Mucosa of gallbladder (tissue), 1 donor: Measurements from ENCODE around the gene KLHL35. TPM values are rescaled to one million over a fixed set of nuclear protein-coding genes. Genes with fewer than 3 reads are reported as not detected.

Experiments
- DNase-seq: peaks from one replicate; pipeline ENCODE4 v3.0.0-alpha.2; 2020; ENCODE audit warnings: low spot score
- total RNA-seq: library from RNA; stranded (reverse); gene quantifications from one replicate; pipeline ENCODE4 v1.2.1, GENCODE V29; 2021
- donor health status: DM: no; HTN: no; CAD: no.

The KLHL35 gene, protein sequence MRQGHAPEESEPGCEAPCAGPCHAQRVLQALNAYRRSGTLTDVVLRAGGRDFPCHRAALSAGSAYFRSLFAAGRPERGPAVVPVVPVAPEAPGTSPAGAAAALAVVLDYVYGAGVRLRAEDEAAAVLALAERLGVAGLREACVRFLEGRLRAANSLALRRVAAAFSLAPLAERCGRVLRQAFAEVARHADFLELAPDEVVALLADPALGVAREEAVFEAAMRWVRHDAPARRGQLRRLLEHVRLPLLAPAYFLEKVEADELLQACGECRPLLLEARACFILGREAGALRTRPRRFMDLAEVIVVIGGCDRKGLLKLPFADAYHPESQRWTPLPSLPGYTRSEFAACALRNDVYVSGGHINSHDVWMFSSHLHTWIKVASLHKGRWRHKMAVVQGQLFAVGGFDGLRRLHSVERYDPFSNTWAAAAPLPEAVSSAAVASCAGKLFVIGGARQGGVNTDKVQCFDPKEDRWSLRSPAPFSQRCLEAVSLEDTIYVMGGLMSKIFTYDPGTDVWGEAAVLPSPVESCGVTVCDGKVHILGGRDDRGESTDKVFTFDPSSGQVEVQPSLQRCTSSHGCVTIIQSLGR
- 1.4 TPM for total RNA-seq

DNA sequence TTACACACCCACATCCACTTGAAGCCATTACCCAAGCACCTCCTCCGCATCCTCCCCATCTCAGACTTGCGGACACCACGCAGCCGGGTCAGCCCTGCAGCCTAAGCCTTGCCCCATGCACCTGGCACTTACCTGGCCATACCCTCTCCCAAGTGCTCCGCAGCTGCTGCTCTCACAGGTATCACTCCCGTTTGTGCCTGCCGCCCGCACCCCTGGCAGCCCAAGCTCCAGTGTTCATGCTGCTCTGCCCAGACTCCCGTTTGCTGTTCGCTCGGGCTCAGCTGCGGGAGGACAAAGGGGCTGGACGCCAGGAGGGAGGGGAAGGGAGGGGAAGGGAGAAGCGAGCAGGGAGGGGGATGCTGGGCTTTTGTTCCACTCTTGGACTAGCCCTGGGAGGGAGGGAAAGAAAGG lies at the start of gene KLHL35:
TSS of gene KLHL35 (minus strand) at position 293 of the 411 bp plus-strand sequence. CDS start 2,574 bp downstream, outside the sequence.
- no peak for DNase-seq

DNA sequence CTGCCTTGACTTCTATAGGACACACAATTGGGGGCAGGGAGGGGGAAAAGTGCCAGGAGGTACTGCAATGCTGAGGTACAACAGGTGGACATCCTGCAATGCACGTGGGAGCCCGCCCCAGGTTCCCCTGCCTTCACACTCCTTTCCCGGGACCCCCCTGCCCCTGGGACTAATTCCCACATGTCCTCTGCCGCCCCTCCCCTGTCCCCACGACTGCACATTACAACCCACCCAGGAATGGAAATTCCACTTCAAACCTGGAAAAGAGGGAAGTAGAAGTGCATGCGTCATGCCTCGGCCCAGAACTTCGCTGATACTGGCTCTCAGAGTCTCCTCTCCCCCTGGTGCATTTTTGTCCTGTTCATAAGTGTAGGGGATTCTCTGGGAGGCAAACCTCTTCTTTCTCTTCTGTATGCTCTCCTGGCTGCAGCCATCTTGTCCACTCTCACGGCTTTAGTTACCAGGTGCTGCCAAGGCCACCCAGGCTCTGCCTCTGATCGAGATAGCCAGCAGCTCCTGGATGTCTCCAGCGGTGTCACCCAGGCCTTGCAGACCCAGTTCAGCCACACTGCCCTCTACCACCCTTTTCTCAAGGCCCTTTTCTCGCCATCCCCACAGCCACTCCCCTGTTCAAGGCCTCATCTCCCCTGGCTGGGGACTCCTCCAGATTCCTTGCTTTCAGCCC lies 49.1 kb upstream of the KLHL35 start:
- no peak for DNase-seq

DNA sequence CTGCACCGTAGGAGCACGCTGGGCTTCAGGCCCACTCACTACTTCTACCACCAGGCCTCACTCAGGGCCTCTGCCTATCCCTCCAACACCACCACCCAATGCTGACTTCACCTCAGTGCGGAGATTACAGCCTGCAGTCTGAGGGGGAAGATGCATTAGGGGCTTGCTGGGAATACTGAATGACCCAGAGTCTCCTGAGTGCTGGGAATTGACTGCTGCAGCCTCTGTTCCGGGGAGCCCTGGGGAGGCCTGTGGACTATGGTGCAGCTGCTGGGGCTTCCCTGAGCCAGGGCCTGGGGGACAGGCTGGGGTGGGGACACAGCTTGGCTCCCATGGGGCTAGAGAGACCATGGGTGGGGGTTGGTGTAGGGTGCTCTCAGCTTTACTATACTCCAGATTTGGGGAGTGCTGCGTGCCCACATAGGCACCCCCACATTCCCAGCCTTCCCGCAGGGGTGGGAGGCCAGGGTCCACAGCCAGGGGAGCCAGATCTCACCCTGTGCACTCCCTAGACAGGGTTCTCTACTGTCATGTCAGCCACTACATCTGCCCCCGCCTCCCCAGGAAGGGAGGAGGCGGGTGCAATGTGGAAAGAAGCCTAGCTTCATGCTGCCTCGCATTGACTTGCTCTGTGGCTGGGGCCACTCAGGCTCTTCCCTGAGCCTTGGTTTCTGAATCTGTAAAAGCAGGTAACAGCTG lies 48.4 kb upstream of the KLHL35 start:
- no peak for DNase-seq

DNA sequence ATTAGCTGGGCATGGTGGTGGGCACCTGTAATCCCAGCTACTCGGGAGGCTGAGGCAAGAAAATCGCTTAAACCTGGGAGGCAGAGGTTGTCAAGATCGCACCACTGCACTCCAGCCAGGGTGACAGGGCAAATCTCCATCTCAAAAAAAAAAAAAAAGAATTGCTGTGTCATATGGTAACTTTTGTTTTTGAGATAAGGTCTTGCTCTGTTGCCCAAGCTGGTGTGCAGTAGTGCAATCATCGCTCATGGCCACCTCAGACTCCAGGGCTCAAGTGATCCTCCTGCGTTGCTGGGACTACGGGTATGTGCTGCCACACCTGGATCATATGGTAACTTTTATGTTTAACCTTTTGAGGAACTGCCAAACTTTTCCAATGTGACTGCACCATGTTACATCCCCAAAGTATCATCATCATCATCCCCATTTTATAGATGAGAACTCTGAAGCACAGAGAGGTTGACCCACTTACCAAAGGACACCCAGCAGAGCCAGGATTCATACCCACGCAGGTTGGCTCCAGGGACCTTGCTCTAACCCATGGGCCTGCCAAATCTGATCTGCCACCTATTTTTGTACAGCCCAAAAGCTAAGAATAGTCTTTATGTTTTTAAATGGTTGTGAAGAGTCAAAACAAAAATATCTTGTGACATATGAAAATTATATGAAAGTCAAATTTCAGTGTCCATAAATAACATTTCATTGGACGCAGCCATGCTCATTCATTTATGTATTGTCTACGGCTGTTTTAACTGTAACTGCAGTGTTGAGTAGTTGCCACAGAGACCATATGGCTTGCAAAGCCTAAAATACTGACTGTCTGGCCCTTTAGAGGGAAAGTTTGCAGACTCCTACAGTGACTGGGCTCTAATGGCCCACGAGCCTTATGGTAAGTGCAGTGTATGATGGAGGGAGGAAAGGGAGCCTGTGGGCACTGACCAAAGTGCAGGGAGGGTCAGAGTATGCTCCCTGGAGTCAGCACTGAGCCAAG lies 47.5 kb upstream of the KLHL35 start:
- DNase-seq, result no peak

DNA sequence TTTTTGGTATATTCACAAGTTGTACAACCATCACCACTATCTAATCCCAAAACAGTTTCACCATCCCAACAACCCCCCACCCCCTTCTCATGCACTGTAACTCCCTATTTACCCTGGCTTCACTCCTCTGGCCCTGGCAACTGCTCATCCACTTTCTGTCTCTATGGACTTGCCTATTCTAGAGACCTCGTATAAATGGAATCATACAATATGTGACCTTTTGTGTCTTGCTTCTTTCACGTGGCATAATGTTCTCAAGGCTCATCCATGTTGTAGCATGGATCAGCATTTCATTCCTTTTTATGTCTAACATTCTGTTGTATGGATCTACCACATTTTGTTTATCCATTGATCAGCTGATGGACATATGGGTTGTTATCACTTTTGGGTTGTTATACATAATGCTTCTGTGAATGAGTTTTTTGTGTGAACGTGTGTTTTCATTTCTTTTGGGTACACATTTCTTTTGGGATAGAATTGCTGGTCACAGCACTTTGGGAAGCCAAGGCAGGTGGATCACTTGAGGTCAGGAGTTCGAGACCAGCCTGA lies 46.7 kb upstream of the KLHL35 start:
- DNase-seq, result no peak

DNA sequence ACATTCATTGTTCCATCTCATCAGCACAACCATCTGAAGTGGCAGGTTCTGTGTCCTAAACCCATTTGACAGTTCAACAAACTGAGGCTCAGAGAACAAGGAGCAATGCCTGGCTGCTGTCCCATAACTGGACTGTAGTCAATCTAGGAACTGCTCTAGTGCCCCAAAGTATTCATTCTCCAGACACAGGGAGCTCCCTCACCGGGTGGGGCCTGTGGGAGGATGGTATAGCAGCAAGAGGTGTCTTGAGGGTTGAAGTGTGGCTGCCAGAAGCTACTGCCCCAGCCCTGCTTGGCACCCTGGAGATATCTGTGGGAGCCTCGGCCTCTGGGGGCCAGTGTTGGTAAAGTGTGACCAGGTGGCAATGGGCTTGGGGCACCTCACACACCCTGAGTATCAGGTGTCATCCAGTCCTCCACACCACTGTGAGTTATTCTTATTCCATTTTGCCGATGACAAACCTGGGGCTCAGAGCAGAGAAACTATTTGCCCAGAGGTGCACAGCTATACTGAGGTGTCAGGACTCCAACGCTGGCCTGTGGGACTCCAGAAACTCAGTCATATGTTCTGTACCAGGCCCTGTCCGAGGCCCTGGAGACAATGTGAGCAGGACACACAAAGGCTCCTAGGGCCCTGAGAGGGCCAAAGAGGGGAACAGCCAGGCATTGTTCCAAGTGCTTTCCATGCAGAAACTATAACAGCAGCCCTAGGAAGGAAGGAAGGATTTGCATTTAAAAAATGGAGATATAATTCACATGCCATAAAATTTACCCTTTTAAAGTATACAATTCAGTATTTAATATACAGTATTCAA lies 46.0 kb upstream of the KLHL35 start:
- DNase-seq, result no peak

DNA sequence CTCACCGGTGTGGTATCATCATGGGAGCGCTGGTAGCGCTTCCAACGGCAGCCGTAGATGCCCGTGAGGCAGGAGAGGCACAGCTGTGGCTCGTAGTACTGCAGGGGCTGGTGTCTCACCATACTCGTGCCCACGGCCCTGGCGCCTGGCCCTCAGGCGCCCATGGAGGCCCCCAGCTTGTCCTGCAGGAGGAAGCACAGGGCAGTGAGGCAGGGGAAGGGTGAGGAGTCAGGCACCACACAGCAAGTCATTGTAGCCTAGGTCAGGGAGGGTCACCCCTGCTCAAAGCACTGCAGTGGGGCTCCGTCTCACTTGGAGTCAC lies 44.6 kb upstream of the KLHL35 start:
- no peak for DNase-seq

DNA sequence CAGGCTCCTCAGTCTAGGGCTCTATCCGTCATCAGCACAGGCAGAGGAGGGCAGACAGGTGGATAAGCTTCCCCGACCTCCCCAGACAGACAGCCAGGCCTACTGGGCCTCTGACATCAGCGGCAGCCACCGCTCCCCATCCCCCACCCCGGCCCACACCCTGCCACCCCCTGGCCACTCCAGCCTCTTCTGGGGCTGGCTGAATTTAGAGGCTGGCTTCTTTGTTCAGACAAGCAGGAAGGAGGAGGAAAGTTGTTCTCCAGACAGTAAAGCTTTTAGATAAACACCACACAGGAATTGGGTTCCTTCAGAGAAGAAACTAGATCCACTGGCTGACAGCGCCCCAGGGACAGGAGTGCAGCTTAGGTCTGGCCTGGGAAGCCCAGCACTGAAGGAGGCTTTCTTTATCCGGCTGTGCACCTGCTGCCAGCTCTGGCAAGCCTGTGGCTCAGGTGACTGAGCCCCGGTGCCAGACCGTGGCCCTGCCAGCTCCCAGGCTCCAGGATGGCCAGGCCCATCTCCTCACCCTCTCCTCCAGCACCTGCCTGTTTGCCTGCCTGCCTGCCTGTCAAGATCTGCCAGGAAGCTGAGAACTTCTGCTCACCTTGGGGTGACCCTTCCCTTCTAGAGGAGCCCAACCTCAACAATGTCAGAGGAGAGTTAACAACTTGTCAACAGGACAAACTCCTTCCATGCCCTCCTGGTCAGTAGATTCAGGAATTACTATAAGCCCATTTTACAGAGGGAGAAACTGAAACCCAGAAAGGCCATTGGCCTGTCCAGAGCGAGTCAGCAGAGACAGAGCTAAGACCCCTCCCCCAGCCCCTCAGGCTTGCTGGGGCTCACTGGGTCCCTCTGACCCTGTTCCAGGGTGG lies 44.0 kb upstream of the KLHL35 start:
- DNase-seq, result no peak

DNA sequence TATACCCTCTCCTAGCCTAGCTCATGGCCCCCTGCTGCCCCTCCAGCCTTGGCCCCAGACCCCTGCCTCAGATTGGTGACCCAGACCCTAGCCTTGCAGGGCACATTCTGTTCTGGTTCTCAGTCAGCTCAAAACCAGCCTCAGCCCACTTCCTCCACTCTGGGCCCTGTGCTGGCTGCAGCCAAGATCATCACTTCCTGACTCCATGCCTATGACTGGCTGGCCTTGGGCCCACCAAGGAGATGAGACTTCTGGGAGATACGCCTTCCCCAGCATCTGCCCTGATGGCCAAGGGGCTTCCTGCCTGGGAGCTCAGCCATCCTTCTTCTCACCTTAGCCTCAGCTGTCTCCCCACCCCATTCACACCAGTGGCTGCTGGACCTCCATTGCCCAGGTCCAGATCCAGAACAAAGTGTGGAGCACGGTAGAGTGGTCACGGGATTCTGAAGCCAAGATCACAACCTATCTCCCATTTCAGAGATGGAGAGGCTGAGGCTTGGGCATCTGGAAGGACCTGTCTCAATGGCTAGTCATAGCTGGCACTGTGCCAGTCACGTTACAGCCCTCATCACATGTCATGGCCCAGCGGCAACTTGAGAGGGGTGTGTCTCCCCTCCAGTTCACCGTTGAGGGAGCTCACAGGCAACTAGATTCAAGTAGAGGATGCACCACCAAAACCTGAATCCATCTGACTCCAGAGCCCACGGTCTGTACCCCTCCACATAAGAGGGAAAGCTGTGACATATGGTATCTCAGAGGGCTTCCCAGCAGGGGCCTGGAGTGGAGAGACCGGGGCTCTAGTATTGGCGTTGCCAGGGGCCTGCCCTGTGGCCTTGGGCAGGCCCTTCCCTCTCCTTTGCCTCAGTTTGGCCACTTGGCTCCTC lies 43.0 kb upstream of the KLHL35 start:
- DNase-seq, result peak; percentile 25

DNA sequence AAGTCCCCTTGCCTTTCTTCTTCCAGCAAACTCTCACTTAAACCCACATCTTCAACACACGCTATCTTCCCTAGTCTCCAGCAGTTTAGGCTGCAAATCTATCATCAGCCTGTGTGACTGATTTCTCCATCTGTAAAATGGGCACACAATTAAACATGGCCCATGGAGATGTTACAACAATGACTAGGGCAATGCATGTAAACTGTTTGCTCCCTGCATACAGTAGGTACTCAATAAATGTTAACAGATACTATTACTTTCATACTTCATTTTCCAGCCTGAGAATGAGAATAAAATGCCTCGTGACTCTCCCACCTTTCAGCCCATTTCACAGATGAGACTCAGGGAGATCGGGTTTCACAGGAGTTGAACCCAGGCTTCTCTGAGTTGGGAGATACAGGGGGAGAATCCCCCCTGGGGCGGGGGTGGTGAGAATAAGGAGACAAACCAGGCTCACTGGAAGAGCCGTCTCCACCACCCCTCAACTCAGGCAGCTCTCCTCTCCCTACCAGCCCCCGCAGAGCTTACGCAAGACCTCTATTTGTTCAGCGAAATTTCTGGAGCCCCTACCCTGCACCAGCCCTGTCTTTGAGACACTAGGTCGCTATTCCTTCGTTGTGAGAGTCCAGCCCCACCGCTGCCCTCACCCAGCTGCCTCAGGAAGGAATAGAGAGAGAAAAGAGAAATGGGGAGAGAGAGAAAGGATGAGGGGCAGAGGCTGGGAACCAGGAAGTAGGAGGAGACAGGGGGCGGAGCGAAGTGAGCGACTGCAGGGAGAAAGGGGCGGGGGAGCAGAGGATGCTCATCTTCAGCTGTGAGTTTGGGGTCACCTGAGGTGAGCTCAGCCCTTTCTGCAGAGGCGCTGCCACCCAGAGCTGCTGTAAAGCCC lies 42.1 kb upstream of the KLHL35 start:
- DNase-seq, result peak; percentile 44

DNA sequence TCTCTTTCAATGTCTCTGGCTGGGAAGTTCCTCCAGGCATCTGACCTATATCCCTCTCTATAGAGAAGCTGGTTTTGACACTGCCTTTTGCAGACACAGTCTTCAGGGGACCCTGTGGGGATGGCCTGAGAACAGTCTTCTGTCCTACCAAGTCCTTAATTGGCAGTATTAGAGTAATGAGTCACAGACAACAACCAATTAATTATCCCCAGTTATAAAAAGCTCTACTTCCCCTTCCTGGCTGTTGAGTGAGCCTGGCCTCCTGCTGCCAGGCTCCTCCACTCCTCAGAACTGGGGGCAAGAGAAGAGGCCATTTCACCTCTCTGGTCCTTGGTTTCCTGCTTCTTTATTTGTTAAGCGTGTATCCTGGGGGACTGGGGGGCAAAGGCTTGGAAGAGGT lies 41.2 kb upstream of the KLHL35 start:
- DNase-seq, result no peak

DNA sequence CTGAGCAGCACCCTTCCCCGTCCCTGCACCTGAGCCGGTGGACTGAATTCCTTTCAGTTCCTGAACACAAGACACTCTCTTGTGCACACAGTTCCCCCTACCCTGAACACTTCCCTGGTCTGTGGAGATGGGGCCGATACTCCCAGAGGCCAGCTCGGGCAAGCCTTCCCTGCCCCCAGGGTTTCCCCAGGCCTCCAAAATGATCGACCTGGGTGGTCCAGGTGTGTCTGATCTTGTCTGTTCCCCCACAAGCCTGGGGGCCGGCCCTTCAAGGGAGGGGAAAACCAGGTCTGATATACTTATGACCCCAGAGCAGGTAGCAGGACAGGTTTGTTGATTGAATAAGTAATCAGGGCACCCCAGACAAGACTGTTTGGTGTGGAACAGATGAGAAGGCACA lies 40.7 kb upstream of the KLHL35 start:
- no peak for DNase-seq

DNA sequence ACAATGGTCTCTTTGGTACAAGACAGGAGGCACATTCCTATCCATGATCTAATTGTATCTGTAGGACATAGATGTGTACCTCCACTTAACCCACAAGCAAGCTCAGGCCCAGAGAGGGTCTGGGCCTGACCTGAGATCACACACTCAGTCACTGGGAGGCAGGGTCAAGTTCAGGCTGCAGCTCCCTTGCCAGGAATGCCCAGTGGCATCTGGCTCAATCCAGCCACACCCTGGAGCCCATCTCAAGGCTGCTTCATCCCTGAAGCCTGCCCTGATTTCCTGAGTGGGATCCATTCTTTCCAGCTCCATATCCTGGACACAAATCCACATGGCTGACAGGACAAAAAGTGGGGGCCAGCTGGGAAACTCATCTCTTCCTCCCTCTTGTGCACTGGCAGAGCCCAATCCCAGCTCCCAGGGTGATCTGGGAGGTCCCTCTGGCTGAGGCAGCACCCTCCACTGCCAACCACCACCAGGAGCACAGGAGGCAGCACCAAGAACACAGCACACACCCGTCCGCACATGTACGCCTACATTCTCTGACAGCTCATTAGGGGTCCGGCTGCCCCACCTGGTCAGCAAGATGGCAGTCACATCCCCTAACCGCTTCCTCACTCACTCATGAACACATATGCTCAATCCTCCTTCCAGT lies 39.2 kb upstream of the KLHL35 start:
- no peak for DNase-seq

DNA sequence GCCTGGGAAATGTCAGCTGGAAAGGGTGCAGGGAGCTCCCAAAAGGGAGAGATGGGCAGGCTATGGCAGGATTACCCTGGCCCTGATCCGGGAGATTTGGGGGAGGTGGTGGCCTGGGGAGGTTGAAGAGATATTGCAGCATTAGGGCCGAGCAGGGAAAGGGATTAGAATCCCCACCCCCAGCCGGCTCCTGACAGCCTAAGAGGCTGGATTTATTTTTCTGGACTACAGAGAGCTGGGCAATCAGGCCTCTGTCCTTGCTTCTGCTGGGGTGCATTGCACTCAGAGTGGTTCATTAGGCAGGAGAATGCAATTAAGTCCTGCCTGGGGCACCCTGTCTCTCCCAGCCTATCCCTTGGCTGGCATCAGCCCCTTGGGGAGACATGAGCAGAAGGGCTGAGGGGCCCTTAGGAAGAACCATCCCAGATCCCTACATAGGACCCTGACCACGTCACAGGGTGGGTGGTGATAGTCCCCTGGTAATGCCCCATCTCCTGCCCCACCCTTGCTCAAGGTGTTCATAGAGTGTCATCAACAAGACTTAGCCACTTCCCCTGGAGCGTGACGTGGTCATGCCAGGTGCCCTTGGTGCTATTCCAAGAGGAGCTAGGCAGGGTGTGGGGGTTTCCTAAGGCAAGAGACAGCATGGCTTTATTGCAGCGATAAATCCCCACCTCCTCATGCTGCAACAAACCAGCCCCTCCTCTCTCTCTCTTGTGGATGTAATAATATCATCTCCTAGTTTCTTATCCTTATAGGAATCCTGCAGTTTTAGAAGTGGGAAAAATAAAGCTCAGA lies 38.4 kb upstream of the KLHL35 start:
- DNase-seq, result no peak

DNA sequence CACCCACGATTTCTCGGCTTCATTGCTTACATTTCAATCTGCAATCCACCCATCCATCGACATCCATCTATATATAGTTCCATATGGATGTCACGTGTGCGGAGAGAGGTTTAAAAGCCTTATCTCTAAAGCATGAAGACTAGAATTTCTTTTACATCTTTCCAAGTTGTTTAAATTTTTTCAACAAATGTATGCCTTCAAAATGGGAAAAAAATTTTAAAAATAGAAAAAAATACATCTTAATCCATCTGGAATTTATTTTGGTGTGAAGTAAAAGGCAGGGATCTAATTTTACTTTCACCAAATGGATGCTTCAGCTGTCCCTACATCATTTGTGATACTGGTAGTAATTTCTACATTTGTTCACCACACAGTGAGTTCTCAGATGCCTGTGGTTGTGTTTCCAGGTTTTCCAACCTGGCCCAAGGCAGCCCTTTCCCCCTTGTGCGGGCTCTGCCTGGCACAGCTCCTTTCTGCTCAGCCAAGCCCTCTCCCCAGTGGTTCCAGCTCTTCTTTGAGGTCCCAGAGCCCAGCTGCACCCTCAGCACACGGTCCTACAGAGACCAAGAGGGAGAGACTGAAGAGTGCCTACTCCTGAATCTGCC lies 37.6 kb upstream of the KLHL35 start:
- no peak for DNase-seq
